Uterus (tissue), 2 donors: Measurements from ENCODE around the gene EXOC4.

Experiments
- CTCF ChIP-seq, 4 experiments: fragments of 200-600 bp in 2 of 4; fragments of 450-650 bp in 2 of 4; sonication (generic) in 2 of 4; IDR thresholded peaks; one replicate each; pipeline ENCODE4 v1.5.1; 2016 to 2019; ENCODE audit warnings: antibody characterized with exemption in 4 of 4, mild to moderate bottlenecking in 2 of 4, moderate library complexity in 1 of 4
- POLR2A ChIP-seq, 2 donors: fragments of 450-650 bp; IDR thresholded peaks; one replicate each; pipeline ENCODE4 v1.6.1; 2016; ENCODE audit warnings: antibody characterized with exemption in 2 of 2, mild to moderate bottlenecking in 1 of 2, moderate library complexity in 1 of 2

GRCh38 chr7:133950855-133951254, 698.0 kb downstream of the EXOC4 start:
- no peak for TF ChIP-seq POLR2A (IDR thresholded peaks at IDR 0.05)
- no peak for TF ChIP-seq CTCF (IDR thresholded peaks at IDR 0.05)
